ENCODE data around the gene MST1.

Gene MST1

DNA sequence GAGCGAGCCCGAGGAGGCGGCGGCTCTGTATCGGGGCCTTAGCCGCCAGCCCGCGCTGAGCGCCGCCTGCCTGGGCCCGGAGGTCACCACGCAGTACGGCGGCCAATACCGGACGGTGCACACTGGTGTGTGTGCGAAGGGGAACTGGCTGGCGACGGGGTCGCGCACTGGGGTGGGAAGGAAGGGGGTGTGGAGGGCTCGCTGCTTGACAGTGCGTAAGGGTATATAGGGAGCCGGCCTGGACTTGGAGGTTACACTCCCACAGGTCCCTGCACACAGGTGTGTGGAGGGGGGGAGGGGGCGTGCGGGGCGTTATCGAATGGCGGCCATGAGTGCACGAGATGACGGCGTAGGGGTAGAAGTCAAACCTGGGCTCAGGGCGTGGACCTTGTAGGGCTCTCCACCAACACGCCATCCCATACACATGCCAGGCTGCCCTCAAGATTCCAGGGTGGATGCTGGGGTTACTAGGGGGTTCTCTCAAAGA lies 14.7 kb downstream of the MST1 start:
- DNase-seq (ENCODE audit: low read depth), result no peak

DNA sequence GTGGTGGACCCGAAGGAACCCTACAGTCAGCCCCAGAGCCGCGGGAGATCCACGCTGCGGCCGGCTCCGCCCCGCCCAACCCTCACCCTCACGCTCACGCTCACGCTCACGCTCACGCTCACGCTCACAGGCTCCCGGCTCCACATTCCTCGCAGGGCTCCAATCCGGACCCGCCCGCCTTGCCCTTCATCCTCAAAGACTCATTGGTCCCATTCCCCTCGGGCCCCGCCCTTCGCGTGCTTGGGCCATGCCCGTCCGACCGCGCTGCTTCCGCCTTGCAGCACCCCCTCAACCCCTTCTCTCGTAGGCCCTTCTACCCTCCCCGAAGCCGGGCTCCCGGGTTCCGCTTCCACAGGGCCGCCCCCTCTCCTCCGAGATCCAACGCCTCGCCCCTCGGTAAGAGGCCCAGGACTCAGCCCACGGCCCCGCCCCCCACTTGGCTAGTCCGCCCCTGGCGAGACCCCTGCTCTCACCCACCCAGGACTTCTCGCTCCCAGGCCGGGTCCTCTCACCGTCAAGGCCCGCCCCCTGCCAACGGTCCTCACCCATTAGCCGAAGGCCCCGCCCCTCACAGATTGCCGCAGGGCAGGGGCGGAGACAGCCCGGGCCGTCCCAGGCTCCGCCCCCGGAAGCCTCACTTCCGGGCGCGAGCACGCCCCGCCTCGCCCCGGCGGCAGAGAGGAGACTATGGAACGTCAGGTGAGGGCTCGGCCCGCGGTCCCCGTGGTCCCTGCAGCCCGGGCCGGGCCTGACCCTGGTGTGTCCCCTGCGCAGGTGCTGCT lies 15.4 kb downstream of the MST1 start, which contains the start of gene APEH:
Gene APEH, plus strand, starts transcription at position 637 of the 782 bp plus-strand sequence. Its CDS starts 51 bp downstream, at position 688.
- DNase-seq (ENCODE audit: low read depth), result peak; percentile 95

- DNase-seq (ENCODE audit: low read depth), result no peak
These were observed 16.1 kb downstream of the MST1 start for GRCh38 chr3:49673121-49673714.

GRCh38 chr3:49671291-49672288 lies 17.7 kb downstream of the MST1 start:
- peak; percentile 30 for DNase-seq (ENCODE audit: low read depth)

- no peak for DNase-seq (ENCODE audit: low read depth)
These were observed 18.4 kb downstream of the MST1 start for GRCh38 chr3:49670940-49671290.

GRCh38 chr3:49669352-49669751 lies 19.9 kb downstream of the MST1 start:
- no peak for DNase-seq (ENCODE audit: low read depth)

GRCh38 chr3:49668861-49669260 lies 20.4 kb downstream of the MST1 start:
- no peak for DNase-seq (ENCODE audit: low read depth)

- DNase-seq (ENCODE audit: low read depth), result no peak
These were observed 20.9 kb downstream of the MST1 start for GRCh38 chr3:49668414-49668797.

DNA sequence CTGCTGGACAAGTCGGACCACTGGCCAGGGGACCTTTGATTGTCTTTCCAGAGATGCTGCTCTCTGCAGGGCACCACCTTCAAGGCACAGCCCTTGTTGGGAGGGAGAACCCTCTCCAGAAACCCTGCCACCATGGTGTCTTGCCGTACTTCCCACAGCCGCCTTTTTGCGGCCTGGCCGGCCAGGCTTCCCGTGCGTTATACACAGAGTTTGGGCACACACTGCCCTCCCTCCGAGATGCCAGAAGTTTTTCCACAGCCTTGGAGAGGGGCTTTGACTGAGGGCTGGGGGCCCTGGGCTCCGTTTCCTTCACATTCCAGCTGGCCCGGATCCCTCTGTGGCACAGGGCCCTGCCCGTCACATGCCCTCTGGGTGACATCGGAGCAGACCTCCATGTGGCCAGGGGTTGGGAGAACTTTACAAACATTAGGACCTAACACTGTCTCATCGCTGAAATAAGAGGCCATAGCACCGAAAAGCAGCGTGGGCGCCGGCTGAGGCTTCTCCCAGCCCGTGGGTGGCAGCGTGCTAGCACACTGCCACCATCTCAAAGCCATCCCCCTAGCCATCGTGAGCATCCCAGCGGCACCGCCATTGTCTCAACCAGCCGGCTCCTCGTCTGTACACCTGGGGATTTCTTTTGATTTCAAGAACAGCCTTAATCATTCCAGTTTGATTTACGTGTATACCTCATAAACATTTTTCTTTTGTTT lies 21.4 kb downstream of the MST1 start:
- DNase-seq (ENCODE audit: low read depth), result no peak

DNA sequence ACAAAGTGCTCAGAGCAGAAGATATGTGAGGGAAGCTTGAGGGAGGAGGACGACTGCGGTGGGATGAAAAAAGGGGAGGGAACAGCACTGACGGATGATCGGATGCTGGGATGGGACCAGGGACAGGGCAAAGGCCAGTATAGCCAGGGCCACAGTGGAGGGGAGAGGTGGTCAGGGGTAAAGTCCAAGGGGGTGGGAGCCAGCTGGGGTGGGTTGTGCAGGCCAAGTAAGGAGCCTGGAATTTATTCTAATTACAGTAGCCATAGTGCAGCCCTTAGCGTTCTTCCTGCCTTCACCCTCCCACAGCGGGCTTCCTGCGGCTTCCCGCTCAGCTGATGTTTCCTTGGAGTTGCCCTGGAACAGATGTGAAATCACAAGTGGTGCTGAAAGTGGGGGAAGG lies 22.7 kb downstream of the MST1 start:
- DNase-seq (ENCODE audit: low read depth), result no peak

DNA sequence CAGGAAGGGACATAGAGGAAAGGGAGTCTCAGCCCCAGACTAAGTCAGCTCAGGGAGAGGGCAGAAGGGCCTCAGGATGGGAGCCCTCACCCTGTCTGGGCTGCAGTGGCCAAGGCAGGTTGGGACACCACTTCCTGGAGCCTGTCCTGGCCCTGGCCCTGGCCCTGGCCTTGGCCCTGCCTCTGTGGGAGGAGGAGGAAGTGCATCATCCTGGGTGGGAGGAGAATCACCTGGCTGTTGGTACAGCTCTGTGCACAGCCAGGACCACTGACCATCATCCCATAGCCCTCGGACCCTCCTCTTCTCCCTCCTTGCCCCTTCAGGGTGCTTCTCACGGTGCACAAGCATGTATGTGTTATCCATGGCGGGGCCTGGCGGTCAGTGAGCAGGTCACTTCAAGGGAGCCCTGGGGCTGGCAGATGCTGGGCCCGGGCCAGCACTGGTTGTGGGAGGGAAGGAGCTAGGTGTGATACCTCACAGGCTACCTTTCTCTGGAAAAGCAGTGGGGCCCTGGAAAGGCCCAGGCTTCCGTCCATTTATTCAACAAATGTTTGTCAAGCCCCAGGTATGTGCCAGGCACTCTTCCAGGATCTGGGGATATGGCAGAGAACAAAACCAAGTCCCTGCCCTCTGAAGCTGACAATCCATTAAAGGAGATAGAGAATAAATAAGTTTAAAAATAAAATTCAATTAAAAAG lies 23.3 kb downstream of the MST1 start:
- DNase-seq (ENCODE audit: low read depth), result no peak

DNA sequence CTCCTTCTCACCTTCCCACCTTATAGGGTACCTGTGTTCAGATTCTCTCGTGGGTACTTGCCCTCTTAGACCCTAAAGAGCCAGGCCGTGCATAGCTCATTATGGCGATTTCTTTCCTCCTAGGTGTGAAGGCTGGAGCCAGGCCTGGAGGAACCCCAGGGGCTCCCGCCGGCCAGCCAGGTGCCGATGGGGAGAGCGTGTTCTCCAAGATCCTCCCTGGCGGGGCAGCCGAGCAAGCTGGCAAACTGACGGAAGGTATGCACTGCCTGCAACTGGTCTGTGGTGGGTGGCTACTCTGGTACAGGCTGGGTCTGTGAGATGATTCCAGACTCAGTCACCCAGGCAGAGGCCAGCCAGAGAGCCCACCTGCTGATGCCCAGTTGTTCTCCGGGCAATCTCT lies 25.0 kb downstream of the MST1 start:
- no peak for DNase-seq (ENCODE audit: low read depth)

DNA sequence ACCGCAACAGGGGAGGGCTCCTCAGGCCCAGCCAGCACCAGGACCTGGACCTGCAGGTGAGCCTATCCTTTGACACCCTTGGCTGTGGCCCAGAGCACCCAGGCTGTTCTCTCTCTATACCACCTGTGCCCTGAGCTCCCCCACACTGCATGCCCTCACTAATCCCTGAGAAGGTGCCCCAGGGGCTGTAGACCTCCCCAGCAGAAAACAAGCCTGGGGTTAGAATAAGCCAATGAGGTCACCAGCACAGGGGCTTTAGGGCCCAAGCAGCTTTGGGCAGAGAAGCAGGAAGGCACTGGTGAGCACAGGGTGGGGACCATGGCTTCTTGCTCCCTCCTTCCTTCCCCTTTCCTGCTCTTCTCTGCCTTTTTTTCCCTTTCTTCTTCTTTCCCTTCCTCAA lies 25.4 kb downstream of the MST1 start:
- no peak for DNase-seq (ENCODE audit: low read depth)

DNA sequence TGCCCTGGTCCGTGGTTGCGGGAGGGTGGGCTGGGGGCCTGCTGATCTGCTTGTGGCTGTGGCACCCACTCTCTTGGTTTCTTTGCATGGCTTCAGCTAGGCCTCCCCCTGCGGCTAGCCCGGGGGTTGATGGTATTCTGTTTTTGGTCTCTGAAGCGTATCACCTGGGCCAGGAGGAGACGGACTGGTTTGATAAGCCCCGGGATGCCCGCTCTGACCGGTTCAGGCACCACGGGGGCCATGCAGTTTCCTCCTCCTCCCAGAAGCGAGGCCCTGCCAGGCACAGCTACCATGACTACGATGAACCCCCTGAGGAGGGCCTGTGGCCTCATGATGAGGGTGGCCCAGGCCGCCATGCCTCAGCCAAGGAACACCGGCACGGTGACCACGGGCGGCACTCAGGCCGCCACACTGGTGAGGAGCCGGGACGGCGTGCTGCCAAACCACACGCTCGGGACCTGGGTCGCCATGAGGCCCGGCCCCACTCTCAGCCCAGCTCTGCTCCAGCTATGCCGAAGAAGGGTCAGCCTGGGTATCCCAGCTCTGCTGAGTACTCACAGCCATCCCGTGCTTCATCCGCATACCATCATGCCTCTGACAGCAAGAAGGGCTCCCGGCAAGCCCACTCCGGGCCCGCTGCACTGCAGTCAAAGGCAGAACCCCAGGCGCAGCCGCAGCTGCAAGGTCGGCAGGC lies 26.4 kb downstream of the MST1 start:
- no peak for DNase-seq (ENCODE audit: low read depth)

DNA sequence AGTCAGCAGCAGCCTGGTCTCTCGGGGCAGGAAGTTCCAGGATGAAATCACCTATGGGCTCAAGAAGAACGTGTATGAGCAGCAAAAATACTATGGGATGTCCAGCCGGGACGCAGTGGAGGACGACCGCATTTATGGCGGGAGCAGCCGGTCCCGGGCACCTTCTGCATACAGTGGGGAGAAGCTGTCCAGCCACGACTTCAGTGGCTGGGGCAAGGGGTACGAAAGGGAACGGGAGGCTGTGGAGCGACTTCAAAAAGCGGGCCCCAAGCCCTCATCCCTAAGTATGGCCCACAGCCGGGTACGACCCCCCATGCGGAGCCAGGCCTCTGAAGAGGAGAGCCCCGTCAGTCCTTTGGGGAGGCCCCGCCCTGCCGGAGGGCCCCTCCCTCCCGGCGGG lies 27.3 kb downstream of the MST1 start:
- no peak for DNase-seq (ENCODE audit: low read depth)

- DNase-seq (ENCODE audit: low read depth), result no peak
These were observed 28.0 kb downstream of the MST1 start for GRCh38 chr3:49661281-49661680.

DNA sequence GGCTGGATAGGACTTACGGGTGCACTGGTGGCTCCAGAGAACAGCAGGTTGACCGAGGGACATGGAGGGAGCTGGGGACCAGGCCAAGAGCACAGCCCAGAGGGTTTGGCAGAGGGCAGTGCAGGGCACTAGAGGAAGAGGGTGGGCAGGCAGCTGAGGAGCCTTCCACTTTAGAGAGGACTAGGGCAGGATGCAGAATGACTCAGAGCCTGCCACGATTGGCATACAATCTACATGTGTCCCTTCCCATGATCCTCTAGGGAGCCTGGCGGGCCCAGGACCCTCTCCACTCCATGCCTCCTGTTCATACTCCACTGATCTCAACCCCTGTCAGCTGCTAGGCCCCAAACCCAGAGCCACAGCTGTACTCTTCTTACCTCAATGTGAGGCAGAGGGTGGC lies 29.5 kb downstream of the MST1 start:
- no peak for DNase-seq (ENCODE audit: low read depth)

- DNase-seq (ENCODE audit: low read depth), result no peak
These were observed 30.6 kb downstream of the MST1 start for GRCh38 chr3:49658711-49659110.

GRCh38 chr3:49657208-49657915 lies 31.9 kb downstream of the MST1 start:
- DNase-seq (ENCODE audit: low read depth), result no peak

DNA sequence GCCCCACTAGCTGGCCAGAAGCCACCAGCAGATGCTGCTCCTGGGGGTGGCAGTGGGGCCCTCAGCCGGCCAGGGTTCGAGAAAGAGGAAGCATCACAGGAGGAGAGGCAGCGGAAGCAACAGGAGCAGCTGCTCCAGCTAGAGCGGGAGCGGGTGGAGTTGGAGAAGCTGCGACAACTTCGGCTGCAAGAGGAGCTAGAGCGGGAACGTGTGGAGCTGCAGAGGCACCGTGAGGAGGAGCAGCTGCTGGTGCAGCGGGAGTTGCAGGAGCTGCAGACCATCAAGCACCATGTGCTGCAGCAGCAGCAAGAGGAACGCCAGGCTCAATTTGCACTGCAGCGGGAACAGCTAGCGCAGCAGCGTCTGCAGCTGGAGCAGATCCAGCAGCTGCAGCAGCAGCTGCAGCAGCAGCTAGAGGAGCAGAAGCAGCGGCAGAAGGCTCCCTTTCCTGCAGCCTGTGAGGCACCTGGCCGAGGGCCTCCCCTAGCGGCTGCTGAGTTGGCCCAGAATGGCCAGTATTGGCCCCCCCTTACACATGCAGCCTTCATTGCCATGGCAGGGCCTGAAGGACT lies 32.6 kb downstream of the MST1 start:
- no peak for DNase-seq (ENCODE audit: low read depth)
